K562 (cell line): ENCODE results near the gene STK16. TPM values are rescaled to one million over a fixed set of nuclear protein-coding genes. Genes with fewer than 3 reads are reported as not detected.

Experiments
- ETS2 ChIP-seq: IDR thresholded peaks from 2 replicates; pipeline ENCODE4 v1.6.1; 2016; ENCODE audit warnings: borderline replicate concordance, missing genetic modification characterization, mild to moderate bottlenecking, moderate library complexity, missing compliant biosample characterization; ENCODE audit not compliant: poor library complexity, severe bottlenecking
- EZH2 ChIP-seq: IDR thresholded peaks from 2 replicates; pipeline ENCODE4 v1.6.1; 2012; ENCODE audit warnings: low read depth, mild to moderate bottlenecking, inconsistent platforms, low read length, borderline replicate concordance
- FOSL1 ChIP-seq: fragments of 200-800 bp; sonication (Bioruptor generic); conservative IDR thresholded peaks from 2 replicates; pipeline ENCODE4 v1.6.1; 2016; ENCODE audit warnings: missing genetic modification characterization, missing compliant biosample characterization
- HIVEP1 ChIP-seq: fragments of 250-450 bp; sonication (Bioruptor Pico); IDR thresholded peaks from 2 replicates; pipeline ENCODE4 v1.4.0; 2020; ENCODE audit warnings: mild to moderate bottlenecking
- KAT7 ChIP-seq: sonication (generic); formaldehyde crosslinking; IDR thresholded peaks from 2 replicates; pipeline ENCODE4 v1.8.0; 2022; ENCODE audit warnings: missing genetic modification reagents, mild to moderate bottlenecking, borderline replicate concordance
- NEUROD1 ChIP-seq: fragments of 150-350 bp; IDR thresholded peaks from 2 replicates; pipeline ENCODE4 v1.6.1; 2014; ENCODE audit warnings: borderline replicate concordance, low read length, low read depth; ENCODE audit not compliant: partially characterized antibody
- NFIX ChIP-seq: fragments of 250-450 bp; sonication (Bioruptor Pico); IDR thresholded peaks from 2 replicates; pipeline ENCODE4 v1.4.0; 2020; ENCODE audit warnings: low read depth, mild to moderate bottlenecking, moderate library complexity
- RB1 ChIP-seq: fragments of 450-650 bp; IDR thresholded peaks from 2 replicates; pipeline ENCODE4 v1.6.1; 2017; ENCODE audit warnings: low read depth, mild to moderate bottlenecking
- RUNX1 ChIP-seq: sonication (generic); IDR thresholded peaks from 2 replicates; pipeline ENCODE4 v1.6.1; 2016; ENCODE audit warnings: antibody characterized with exemption, low read depth
- SMAD4 ChIP-seq: fragments of 250-450 bp; sonication (Bioruptor Pico); conservative IDR thresholded peaks from 2 replicates; pipeline ENCODE4 v1.8.0; 2021; ENCODE audit warnings: inconsistent platforms, mild to moderate bottlenecking, moderate library complexity
- SMARCA5 ChIP-seq: fragments of 450-650 bp; IDR thresholded peaks from 2 replicates; pipeline ENCODE4 v1.6.1; 2016
- ZNF143 ChIP-seq: sonication (generic); formaldehyde crosslinking; IDR thresholded peaks from 2 replicates; pipeline ENCODE4 v1.9.0; 2022; ENCODE audit warnings: mild to moderate bottlenecking, missing genetic modification reagents
- ZNF174 ChIP-seq: fragments of 250-450 bp; sonication (Bioruptor Pico); IDR thresholded peaks from 2 replicates; pipeline ENCODE4 v1.4.0; 2020; ENCODE audit warnings: mild to moderate bottlenecking
- ZNF217 ChIP-seq: sonication (generic); formaldehyde crosslinking; IDR thresholded peaks from 2 replicates; pipeline ENCODE4 v1.8.0; 2022; ENCODE audit warnings: mild to moderate bottlenecking, missing genetic modification reagents
- ZNF586 ChIP-seq: fragments of 450-650 bp; formaldehyde crosslinking; conservative IDR thresholded peaks from 2 replicates; pipeline ENCODE4 v1.4.0; 2020; ENCODE audit warnings: mild to moderate bottlenecking, moderate library complexity
- polyA plus RNA-seq, 8 experiments: library from polyadenylated mRNA; depleted of rRNA in 4 of 8; stranded (reverse) in 5 of 8; unstranded in 3 of 8; fragments of >200 nt; fragmentation: Nextera tagmentation in 2 of 8; fragmentation: Illumina TruSeq in 1 of 8; extraction: Ambion mirVana in 2 of 8; extraction: Trizol in 1 of 8; gene quantifications; 2 replicates each; pipeline versions ENCODE4 v1.2.1 to v1.2.3, GENCODE V29; 2011 to 2014; ENCODE audit warnings: inconsistent platforms in 1 of 8, missing spikeins in 1 of 8
- total RNA-seq, 7 experiments: library from RNA; depleted of rRNA in 6 of 7; stranded (reverse); fragments of >200 nt in 6 of 7; fragmentation: Illumina TruSeq in 2 of 7; extraction: Trizol in 2 of 7; gene quantifications; 2 replicates each; pipeline versions ENCODE4 v1.2.1 to v1.2.3, GENCODE V29; 2011 to 2021; ENCODE audit warnings: low replicate concordance in 1 of 7
- TF ChIP-seq, protein P1 (sequence below): fragments of 250-450 bp; sonication (Bioruptor Pico); IDR thresholded peaks from 2 replicates; pipeline ENCODE4 v1.5.1; 2021; ENCODE audit warnings: mild to moderate bottlenecking
- TF ChIP-seq, protein P2 (sequence below): fragments of 250-450 bp; sonication (Bioruptor Pico); IDR thresholded peaks from 2 replicates; pipeline ENCODE4 v1.4.0; 2020; ENCODE audit warnings: mild to moderate bottlenecking, moderate library complexity, borderline replicate concordance
- TF ChIP-seq, protein P3 (sequence below): IDR thresholded peaks from 2 replicates; pipeline ENCODE4 v1.6.1; 2016; ENCODE audit warnings: missing genetic modification characterization, missing compliant biosample characterization
- TF ChIP-seq, protein P4 (sequence below), 2 experiments: IDR thresholded peaks; 2 replicates each; pipeline ENCODE4 v1.6.1; 2012; ENCODE audit warnings: improper control_type of control experiment in 2 of 2, low read depth in 2 of 2, low read length in 2 of 2, borderline replicate concordance in 1 of 2

Gene STK16
- total and polyA plus RNA-seq, 9 of the 15 experiments (the other 6 are each of a cell fraction or from before 2014, with no cell fraction given) = 5.4 to 36.2 (median 17.8) TPM

DNA sequence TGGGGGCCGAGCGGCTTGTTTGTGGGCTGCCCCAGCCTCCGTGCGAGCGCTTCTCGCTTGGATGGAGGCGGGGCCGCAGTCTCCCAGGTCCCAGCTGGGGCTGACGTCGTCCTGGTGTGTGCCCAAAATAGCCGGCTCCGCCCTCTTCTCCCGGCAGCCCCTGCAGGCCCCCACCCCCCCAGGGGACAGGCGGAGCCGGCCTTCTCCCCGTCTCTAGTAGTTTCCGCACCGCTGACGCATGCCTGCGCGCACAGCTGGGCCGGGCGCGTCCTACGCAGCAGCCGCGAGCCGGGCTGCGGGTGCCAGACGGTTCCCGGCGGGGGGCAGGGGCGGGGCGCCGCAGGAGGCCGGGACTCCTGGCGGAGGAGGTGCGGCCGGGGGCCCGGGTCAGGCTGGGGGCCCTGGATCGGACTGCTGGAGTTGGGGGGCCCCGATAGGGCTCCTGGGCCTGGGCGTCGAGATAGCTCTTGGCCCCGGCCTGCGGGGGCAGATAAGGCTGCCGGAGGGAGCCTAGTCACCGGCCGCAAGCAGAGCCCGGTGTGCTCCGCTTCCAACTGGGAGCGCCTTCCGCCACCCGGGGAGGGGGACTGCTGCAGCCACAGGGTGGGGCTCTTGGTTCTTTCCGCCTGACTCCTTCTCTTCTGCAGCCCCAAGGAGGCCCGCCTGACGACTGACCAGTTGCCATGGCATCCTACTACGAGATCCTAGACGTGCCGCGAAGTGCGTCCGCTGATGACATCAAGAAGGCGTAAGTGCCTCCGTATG lies 34.1 kb downstream of the STK16 start, which contains the start of gene DNAJB2 (continued):
- TF ChIP-seq, protein P1, sequence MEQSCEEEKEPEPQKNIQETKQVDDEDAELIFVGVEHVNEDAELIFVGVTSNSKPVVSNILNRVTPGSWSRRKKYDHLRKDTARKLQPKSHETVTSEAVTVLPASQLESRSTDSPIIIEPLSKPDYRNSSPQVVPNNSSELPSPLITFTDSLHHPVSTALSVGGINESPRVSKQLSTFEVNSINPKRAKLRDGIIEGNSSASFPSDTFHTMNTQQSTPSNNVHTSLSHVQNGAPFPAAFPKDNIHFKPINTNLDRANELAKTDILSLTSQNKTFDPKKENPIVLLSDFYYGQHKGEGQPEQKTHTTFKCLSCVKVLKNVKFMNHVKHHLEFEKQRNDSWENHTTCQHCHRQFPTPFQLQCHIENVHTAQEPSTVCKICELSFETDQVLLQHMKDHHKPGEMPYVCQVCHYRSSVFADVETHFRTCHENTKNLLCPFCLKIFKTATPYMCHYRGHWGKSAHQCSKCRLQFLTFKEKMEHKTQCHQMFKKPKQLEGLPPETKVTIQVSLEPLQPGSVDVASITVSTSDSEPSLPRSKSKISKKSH (CRISPR knock-in tag) = no peak
- TF ChIP-seq NFIX (CRISPR knock-in tag) = no peak
- no peak for TF ChIP-seq EZH2
- TF ChIP-seq ZNF143 (CRISPR knock-in tag) = peak; percentile 79
- TF ChIP-seq, protein P2, sequence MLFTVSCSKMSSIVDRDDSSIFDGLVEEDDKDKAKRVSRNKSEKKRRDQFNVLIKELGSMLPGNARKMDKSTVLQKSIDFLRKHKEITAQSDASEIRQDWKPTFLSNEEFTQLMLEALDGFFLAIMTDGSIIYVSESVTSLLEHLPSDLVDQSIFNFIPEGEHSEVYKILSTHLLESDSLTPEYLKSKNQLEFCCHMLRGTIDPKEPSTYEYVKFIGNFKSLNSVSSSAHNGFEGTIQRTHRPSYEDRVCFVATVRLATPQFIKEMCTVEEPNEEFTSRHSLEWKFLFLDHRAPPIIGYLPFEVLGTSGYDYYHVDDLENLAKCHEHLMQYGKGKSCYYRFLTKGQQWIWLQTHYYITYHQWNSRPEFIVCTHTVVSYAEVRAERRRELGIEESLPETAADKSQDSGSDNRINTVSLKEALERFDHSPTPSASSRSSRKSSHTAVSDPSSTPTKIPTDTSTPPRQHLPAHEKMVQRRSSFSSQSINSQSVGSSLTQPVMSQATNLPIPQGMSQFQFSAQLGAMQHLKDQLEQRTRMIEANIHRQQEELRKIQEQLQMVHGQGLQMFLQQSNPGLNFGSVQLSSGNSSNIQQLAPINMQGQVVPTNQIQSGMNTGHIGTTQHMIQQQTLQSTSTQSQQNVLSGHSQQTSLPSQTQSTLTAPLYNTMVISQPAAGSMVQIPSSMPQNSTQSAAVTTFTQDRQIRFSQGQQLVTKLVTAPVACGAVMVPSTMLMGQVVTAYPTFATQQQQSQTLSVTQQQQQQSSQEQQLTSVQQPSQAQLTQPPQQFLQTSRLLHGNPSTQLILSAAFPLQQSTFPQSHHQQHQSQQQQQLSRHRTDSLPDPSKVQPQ (CRISPR knock-in tag) = peak; percentile 33; the same call in 1 of the 2 replicates
- TF ChIP-seq, protein P3, sequence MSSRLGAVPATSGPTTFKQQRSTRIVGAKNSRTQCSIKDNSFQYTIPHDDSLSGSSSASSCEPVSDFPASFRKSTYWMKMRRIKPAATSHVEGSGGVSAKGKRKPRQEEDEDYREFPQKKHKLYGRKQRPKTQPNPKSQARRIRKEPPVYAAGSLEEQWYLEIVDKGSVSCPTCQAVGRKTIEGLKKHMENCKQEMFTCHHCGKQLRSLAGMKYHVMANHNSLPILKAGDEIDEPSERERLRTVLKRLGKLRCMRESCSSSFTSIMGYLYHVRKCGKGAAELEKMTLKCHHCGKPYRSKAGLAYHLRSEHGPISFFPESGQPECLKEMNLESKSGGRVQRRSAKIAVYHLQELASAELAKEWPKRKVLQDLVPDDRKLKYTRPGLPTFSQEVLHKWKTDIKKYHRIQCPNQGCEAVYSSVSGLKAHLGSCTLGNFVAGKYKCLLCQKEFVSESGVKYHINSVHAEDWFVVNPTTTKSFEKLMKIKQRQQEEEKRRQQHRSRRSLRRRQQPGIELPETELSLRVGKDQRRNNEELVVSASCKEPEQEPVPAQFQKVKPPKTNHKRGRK (tag) = no peak
- peak; percentile 71; the same call in 1 of the 2 replicates for TF ChIP-seq RB1
- no peak for TF ChIP-seq ZNF586 (CRISPR knock-in tag)
- 0 out of 2 replicates have a peak, but pooled peaks have one; percentile 65 for TF ChIP-seq RUNX1
- TF ChIP-seq ZNF217 (CRISPR knock-in tag) = no peak
- TF ChIP-seq SMAD4 (CRISPR knock-in tag) = peak; percentile 100
- peak; percentile 79 for TF ChIP-seq NEUROD1
- TF ChIP-seq, protein P4, sequence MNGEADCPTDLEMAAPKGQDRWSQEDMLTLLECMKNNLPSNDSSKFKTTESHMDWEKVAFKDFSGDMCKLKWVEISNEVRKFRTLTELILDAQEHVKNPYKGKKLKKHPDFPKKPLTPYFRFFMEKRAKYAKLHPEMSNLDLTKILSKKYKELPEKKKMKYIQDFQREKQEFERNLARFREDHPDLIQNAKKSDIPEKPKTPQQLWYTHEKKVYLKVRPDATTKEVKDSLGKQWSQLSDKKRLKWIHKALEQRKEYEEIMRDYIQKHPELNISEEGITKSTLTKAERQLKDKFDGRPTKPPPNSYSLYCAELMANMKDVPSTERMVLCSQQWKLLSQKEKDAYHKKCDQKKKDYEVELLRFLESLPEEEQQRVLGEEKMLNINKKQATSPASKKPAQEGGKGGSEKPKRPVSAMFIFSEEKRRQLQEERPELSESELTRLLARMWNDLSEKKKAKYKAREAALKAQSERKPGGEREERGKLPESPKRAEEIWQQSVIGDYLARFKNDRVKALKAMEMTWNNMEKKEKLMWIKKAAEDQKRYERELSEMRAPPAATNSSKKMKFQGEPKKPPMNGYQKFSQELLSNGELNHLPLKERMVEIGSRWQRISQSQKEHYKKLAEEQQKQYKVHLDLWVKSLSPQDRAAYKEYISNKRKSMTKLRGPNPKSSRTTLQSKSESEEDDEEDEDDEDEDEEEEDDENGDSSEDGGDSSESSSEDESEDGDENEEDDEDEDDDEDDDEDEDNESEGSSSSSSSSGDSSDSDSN (IDR thresholded peaks at IDR 0.05; ENCODE audit: borderline replicate concordance in 1 of 2, low read depth in 2 of 2, low read length in 2 of 2) = peak; percentile 88 to 98; a peak in 3 of 4 replicates
- no peak for TF ChIP-seq ZNF174
- no peak for TF ChIP-seq ETS2 (tag)
- peak; percentile 97 for TF ChIP-seq FOSL1 (tag)
- no peak for TF ChIP-seq KAT7 (CRISPR knock-in tag)
- no peak for TF ChIP-seq SMARCA5
- peak; percentile 25; the same call in 1 of the 2 replicates for TF ChIP-seq HIVEP1 (CRISPR knock-in tag)
